CD14-positive monocyte (primary cell): ENCODE measurements around the gene ARCN1. TPM values are rescaled to one million over a fixed set of nuclear protein-coding genes. Genes with fewer than 3 reads are reported as not detected.

Source experiments
- DNase-seq, 3 donors: peaks; one replicate each; pipeline ENCODE4 v3.0.0-alpha.2; 2011 to 2022
- H2AFZ ChIP-seq: 2 replicates; pipeline ENCODE4 v1.6.0; 2012; ENCODE audit warnings: mild to moderate bottlenecking, low read depth, low read length, inconsistent platforms; ENCODE audit not compliant: insufficient read depth, poor library complexity, severe bottlenecking
- H3K27ac ChIP-seq, 2 donors: 1 replicate in 1 of 2; 2 replicates in 1 of 2; pipeline ENCODE4 v1.5.1; 2012 to 2013; ENCODE audit warnings: low read length in 2 of 2, control low read depth in 1 of 2, inconsistent platforms in 1 of 2, low read depth in 1 of 2, mild to moderate bottlenecking in 1 of 2
- H3K27me3 ChIP-seq, 2 donors: one replicate each; pipeline versions ENCODE4 v1.6.0 to v1.6.1; 2011 to 2013; ENCODE audit warnings: low read length in 2 of 2; ENCODE audit not compliant: control insufficient read depth in 2 of 2, insufficient read depth in 2 of 2
- H3K36me3 ChIP-seq, 2 donors: replicated peaks in 1 of 2; 1 replicate in 1 of 2; 2 replicates in 1 of 2; pipeline versions ENCODE4 v1.5.1 to v1.6.1; 2012 to 2013; ENCODE audit warnings: low read length in 2 of 2, control low read depth in 1 of 2, inconsistent platforms in 1 of 2, mild to moderate bottlenecking in 1 of 2; ENCODE audit not compliant: insufficient read depth in 2 of 2, control insufficient read depth in 1 of 2
- H3K4me1 ChIP-seq, 2 donors: 1 replicate in 1 of 2; 2 replicates in 1 of 2; pipeline versions ENCODE4 v1.5.1 to v1.6.1; 2012 to 2013; ENCODE audit warnings: low read length in 2 of 2, control low read depth in 1 of 2, inconsistent platforms in 1 of 2, mild to moderate bottlenecking in 1 of 2, moderate library complexity in 1 of 2; ENCODE audit not compliant: insufficient read depth in 2 of 2, control insufficient read depth in 1 of 2
- H3K4me2 ChIP-seq: replicated peaks from 2 replicates; pipeline ENCODE3; 2012; ENCODE audit warnings: low read length, moderate library complexity, mild to moderate bottlenecking; ENCODE audit not compliant: poor library complexity, severe bottlenecking; ENCODE audit errors: extremely low read depth
- H3K4me3 ChIP-seq, 3 experiments: fragments of 200-600 bp in 1 of 3; sonication (generic) in 1 of 3; replicated peaks in 1 of 3; 1 replicate in 2 of 3; 2 replicates in 1 of 3; pipeline ENCODE4 v1.5.1; 2011 to 2013; ENCODE audit warnings: low read length in 3 of 3, mild to moderate bottlenecking in 3 of 3, control low read depth in 2 of 3, low read depth in 2 of 3, inconsistent platforms in 1 of 3, moderate library complexity in 1 of 3
- H3K79me2 ChIP-seq: 2 replicates; pipeline ENCODE4 v1.6.0; 2012; ENCODE audit warnings: mild to moderate bottlenecking, control low read depth, inconsistent platforms, low read length, moderate library complexity; ENCODE audit not compliant: insufficient read depth
- H3K9ac ChIP-seq: 2 replicates; pipeline ENCODE4 v1.6.0; 2017; ENCODE audit warnings: low read length, mild to moderate bottlenecking; ENCODE audit not compliant: insufficient read depth, poor library complexity, severe bottlenecking
- H3K9me3 ChIP-seq, 2 donors: replicated peaks in 1 of 2; 1 replicate in 1 of 2; 2 replicates in 1 of 2; pipeline versions ENCODE4 v1.5.1 to v1.6.1; 2012 to 2013; ENCODE audit warnings: low read length in 2 of 2, control low read depth in 1 of 2; ENCODE audit not compliant: control insufficient read depth in 1 of 2, insufficient read depth in 1 of 2
- H4K20me1 ChIP-seq: 2 replicates; pipeline ENCODE4 v1.6.0; 2012; ENCODE audit warnings: mild to moderate bottlenecking, low read length, control low read depth, moderate library complexity; ENCODE audit not compliant: insufficient read depth
- H3K27ac Mint-ChIP-seq, 7 donors: one replicate each; pipeline ENCODE4 v1.8.0; 2020; ENCODE audit warnings: mild to moderate bottlenecking in 7 of 7, mixed read lengths in 7 of 7, moderate library complexity in 6 of 7, inconsistent platforms in 2 of 7
- H3K27me3 Mint-ChIP-seq, 3 donors: one replicate each; pipeline ENCODE4 v1.8.0; 2021 to 2022; ENCODE audit warnings: low read depth in 3 of 3, mild to moderate bottlenecking in 3 of 3, mixed read lengths in 3 of 3, moderate library complexity in 3 of 3, inconsistent platforms in 1 of 3
- H3K36me3 Mint-ChIP-seq, 2 donors: one replicate each; pipeline ENCODE4 v1.8.0; 2020; ENCODE audit warnings: mixed read lengths in 2 of 2, inconsistent platforms in 1 of 2, mild to moderate bottlenecking in 1 of 2
- H3K4me1 Mint-ChIP-seq: one replicate; pipeline ENCODE4 v1.8.0; 2020; ENCODE audit warnings: mild to moderate bottlenecking, mixed read lengths
- H3K4me3 Mint-ChIP-seq, 2 donors: one replicate each; pipeline ENCODE4 v1.8.0; 2020; ENCODE audit warnings: mild to moderate bottlenecking in 2 of 2, mixed read lengths in 2 of 2, moderate library complexity in 1 of 2
- H3K9me3 Mint-ChIP-seq, 7 donors: one replicate each; pipeline ENCODE4 v1.8.0; 2020 to 2022; ENCODE audit warnings: mixed read lengths in 7 of 7, mild to moderate bottlenecking in 6 of 7, moderate library complexity in 6 of 7, inconsistent platforms in 2 of 7
- CTCF ChIP-seq: fragments of 200-600 bp; IDR thresholded peaks from one replicate; pipeline ENCODE4 v1.8.0; 2022; ENCODE audit warnings: antibody characterized with exemption, mild to moderate bottlenecking
- WGBS: methylation state at CpG from one replicate; pipeline ENCODE4 v1.1.5; 2013; ENCODE audit warnings: missing lambda C conversion rate; ENCODE audit not compliant: insufficient coverage; 5-methylcytosine and 5-hydroxymethylcytosine counted together
- intact Hi-C, 2 donors: fragments of 100-400 bp; cut with micrococcal nuclease; formaldehyde crosslinking; loops; one replicate each; pipeline versions ENCODE4 v1.15.0 to v1.15.1; 2023
- polyA plus RNA-seq, 3 donors: library from polyadenylated mRNA; depleted of rRNA in 1 of 3; unstranded in 2 of 3; stranded (reverse) in 1 of 3; fragments of 300-500 nt in 2 of 3; fragments of >200 nt in 1 of 3; fragmentation: Illumina TruSeq in 2 of 3; gene quantifications; 1 replicate in 2 of 3; 2 replicates in 1 of 3; pipeline ENCODE4 v1.2.3, GENCODE V29; 2012 to 2021

The ARCN1 gene
- polyA plus RNA-seq, 3 donors: 36.1 to 101 (median 79.7) TPM

- no peaks in the 10 kb centered on the region for H3K79me2 ChIP-seq
- H3K4me1 ChIP-seq: peaks cover 10 to 19% of the 10 kb centered on the region in 2 donors
- Mint-ChIP-seq H3K36me3 (peaks cover 0 to 2% of the 10 kb centered on the region in 2 donors), H3K27me3 (peaks cover 23 to 34% (median 30%) of the 10 kb centered on the region in 3 donors), H3K9me3 (peaks cover 0 to 4% (median 0%) of the 10 kb centered on the region in 7 donors), H3K27ac (no peak overlapping the region), H3K4me3 (no peak overlapping the region), H3K4me1 (peaks cover 14% of the 10 kb centered on the region)
- H3K4me3 ChIP-seq: no peak overlapping the region
- no peaks in the 10 kb centered on the region for H3K36me3 ChIP-seq
- intact Hi-C loops: no loop called here
- H3K27me3 ChIP-seq: peaks cover 8 to 22% of the 10 kb centered on the region in 2 donors
- H3K4me2 ChIP-seq: no peak overlapping the region
- 97% methylated on average over 19 of the region's 19 CpGs for WGBS
- H3K27ac ChIP-seq: no peak overlapping the region
- H3K9ac ChIP-seq: no peak overlapping the region
- DNase-seq: no peak
- no peaks in the 10 kb centered on the region for H3K9me3 ChIP-seq
- no peak for TF ChIP-seq CTCF
- H4K20me1 ChIP-seq: no peaks in the 10 kb centered on the region
- H2AFZ ChIP-seq: no peak overlapping the region
Observed at GRCh38 chr11:118532852-118533768, 39.1 kb upstream of the ARCN1 start.

- intact Hi-C loops: no loop called here
- 88% methylated on average over 25 of the region's 27 CpGs for WGBS
- no peak overlapping the region for H3K4me3 Mint-ChIP-seq
Observed at GRCh38 chr11:118533769-118534729, 38.2 kb upstream of the ARCN1 start.

More at GRCh38 chr11:118533769-118534729, 38.2 kb upstream of the ARCN1 start:
- Histone ChIP-seq H3K9me3 (no peaks in the 10 kb centered on the region), H4K20me1 (no peaks in the 10 kb centered on the region), H3K27ac (no peak overlapping the region), H3K4me3 (no peak overlapping the region), H3K4me2 (no peak overlapping the region), H3K4me1 (peaks cover 10 to 19% of the 10 kb centered on the region in 2 donors), H3K79me2 (no peaks in the 10 kb centered on the region), H3K27me3 (peaks cover 8 to 21% of the 10 kb centered on the region in 2 donors), H2AFZ (no peak overlapping the region), H3K36me3 (no peaks in the 10 kb centered on the region), H3K9ac (no peak overlapping the region)
- TF ChIP-seq CTCF: no peak
- no peak for DNase-seq
- Mint-ChIP-seq H3K36me3 (peaks cover 0 to 2% of the 10 kb centered on the region in 2 donors), H3K27ac (no peak overlapping the region), H3K4me1 (peaks cover 14% of the 10 kb centered on the region), H3K27me3 (peaks cover 20 to 32% (median 28%) of the 10 kb centered on the region in 3 donors), H3K9me3 (peaks cover 0 to 4% (median 0%) of the 10 kb centered on the region in 7 donors)
